GM12874 (cell line): ENCODE data around the gene BCL10.

ENCODE experiments used
- TF ChIP-seq, protein P1 (sequence below): IDR thresholded peaks from 2 replicates; pipeline ENCODE4 v1.5.1; 2011; ENCODE audit warnings: low read depth, mild to moderate bottlenecking, control low read depth, low read length, moderate library complexity; ENCODE audit not compliant: insufficient read depth

Gene BCL10

DNA sequence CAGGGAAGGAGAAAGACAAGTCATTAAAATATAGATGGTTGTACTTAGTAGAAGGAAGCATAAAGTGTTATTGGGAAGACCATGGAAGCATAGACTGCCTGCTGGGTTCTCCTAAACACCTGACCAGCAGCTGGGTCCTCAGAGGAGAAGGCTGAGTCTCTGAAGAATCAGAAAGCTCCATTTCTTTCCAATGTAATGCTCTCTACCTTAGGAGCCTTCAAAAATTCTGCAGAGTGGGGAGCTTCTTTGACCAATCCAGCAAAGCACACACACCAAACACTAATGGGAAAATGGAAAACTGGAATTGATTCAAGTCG is 21.1 kb upstream of the BCL10 start:
- TF ChIP-seq, protein P1, sequence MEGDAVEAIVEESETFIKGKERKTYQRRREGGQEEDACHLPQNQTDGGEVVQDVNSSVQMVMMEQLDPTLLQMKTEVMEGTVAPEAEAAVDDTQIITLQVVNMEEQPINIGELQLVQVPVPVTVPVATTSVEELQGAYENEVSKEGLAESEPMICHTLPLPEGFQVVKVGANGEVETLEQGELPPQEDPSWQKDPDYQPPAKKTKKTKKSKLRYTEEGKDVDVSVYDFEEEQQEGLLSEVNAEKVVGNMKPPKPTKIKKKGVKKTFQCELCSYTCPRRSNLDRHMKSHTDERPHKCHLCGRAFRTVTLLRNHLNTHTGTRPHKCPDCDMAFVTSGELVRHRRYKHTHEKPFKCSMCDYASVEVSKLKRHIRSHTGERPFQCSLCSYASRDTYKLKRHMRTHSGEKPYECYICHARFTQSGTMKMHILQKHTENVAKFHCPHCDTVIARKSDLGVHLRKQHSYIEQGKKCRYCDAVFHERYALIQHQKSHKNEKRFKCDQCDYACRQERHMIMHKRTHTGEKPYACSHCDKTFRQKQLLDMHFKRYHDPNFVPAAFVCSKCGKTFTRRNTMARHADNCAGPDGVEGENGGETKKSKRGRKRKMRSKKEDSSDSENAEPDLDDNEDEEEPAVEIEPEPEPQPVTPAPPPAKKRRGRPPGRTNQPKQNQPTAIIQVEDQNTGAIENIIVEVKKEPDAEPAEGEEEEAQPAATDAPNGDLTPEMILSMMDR: no peak

DNA sequence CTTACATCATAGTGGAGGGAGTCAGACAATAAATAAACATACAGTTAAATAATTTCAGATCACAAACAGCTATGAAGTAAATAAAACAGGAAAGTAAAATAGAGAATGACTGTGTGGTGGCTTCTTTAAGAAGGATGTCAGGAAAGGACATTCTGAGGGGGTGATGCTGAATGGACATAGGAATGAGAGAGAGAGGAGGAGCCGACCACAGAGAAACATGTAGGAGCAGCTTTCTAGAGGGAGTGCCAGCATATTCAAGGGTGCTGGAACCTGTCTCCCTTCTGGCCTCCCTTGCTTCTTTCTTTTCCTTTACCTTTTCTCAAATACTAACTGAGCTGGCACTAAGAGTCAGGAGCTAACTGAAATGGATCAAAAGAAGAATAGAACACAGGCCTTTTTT is 20.5 kb upstream of the BCL10 start:
- TF ChIP-seq, protein P1: no peak

DNA sequence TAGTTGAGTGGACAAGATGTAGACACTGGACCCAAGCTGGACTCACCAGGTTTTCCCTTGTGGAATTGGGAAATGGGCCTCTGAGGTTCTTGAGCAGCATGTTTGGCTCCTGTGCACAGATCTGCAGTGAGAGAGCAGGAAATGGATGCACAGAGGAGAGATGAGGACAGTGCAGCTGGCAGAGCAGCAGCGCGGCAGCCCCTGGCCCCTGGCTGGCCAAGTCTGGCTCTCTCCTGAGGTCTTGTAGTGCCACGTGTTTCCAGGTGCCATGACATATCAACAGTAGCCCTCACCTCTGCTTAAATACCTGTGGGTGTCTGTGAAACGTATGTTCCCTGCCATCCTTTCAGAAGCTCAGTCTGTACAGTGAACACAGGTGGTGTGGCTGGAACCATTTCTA is 19.2 kb upstream of the BCL10 start:
- TF ChIP-seq, protein P1: no peak

DNA sequence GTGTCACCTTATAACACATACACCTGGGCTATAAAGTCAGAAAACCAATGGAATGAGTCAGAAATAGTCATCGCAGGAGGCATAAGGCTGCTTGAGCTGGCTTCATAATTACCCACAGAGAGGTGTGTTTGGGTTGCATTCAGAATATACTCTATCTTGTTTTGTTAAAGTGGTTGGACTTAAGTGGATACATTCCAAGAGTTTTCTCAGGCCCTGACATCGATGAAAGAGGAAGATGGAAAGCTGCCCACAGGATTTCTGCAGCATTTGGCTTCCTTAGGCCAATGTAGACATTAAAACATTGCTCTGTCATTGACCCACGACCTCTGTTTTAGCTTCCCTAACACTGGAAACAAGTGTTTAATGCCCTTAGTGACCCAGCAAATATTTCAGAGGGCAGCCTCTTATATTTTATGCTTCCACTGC is 18.6 kb upstream of the BCL10 start:
- TF ChIP-seq, protein P1: no peak

DNA sequence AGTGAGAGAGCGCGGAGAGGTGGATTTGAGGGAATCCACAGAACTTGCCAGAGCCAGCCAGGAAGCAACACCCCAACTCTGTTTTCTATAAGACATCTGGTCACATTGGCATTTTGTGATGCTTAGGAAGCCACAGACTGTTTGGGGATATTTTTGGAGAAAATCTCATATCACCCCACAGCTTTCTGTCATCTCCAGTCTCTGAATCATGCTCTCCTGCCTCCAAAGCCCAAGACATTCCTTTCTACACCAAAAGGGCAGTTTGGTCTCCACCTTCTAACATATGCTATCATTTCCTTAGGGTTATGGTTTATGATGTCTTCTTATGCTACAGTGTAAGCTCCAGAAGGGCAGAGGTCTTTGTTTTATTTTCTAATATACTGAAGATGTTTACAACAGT is 14.4 kb upstream of the BCL10 start:
- TF ChIP-seq, protein P1: no peak

DNA sequence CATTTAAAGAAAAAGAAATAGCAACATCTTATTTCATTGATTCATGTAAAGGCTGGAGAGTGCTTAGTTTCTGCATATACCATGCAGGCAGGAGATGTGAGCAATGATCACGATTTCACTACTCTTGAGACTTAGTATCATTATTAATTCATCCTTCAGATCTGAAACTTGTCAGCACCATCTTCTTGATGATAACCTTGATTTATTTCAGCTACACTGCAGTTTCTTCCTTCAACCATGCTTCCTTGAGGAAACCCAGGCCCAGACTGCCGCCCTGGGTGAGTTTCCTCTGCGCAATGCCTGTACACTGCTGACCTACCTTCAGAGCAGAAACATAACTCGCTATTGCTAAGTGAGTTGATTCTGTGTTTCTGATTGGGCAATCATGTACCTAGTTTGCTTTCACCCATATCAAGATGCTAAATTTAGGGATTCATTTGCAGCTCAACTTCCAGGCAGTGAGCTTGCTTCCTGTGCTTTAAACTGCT is 13.5 kb upstream of the BCL10 start:
- TF ChIP-seq, protein P1: no peak

DNA sequence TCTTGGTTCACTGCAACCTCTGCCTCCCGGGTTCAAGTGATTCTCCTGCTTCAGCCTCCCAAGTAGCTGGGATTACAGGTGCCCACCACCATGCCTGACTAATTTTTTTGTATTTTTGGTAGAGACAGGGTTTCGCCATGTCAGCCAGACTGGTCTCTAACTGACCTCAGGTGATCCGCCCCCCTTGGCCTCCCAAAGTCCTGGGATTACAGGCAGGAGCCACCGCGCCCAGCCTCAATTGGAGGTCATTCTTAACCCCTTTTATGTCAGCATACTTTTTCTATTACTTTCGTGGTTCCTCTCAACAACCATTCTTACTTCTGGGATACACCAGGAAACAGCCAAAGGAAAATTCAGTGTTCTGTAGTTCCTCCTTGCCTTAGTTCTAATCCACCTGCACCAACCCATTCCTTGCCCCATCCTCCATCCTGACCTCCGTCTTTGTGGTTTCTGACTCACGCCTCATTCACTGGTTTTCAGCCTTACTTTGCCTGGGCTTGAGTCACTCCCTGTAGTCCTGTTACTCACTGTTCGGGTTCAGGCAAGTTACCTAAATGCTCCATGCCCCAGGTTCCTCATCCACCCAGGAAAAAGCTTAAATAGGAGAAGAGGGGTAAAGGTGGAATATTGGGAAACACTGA is 12.9 kb upstream of the BCL10 start:
- TF ChIP-seq, protein P1: no peak
